HepG2 (cell line): ENCODE data around the gene ZNF155. TPM values are rescaled to one million over a fixed set of nuclear protein-coding genes. Genes with fewer than 3 reads are reported as not detected.
A peak's percentile ranks its signal among the peaks of the same experiment; 100 is the strongest.

Experiments used
- FLYWCH1 ChIP-seq: sonication (generic); formaldehyde crosslinking; IDR thresholded peaks from 2 replicates; pipeline ENCODE4 v1.8.1; 2023; ENCODE audit warnings: mild to moderate bottlenecking, missing genetic modification reagents
- FOXC1 ChIP-seq: sonication (generic); formaldehyde crosslinking; IDR thresholded peaks from 2 replicates; pipeline ENCODE4 v1.8.0; 2022; ENCODE audit warnings: mild to moderate bottlenecking, missing genetic modification reagents, borderline replicate concordance
- FOXP4 ChIP-seq: sonication (generic); formaldehyde crosslinking; IDR thresholded peaks from 2 replicates; pipeline ENCODE4 v1.4.0; 2020; ENCODE audit warnings: missing genetic modification reagents
- GFI1 ChIP-seq: sonication (generic); formaldehyde crosslinking; IDR thresholded peaks from 2 replicates; pipeline ENCODE4 v1.5.0; 2020; ENCODE audit warnings: missing genetic modification reagents, mild to moderate bottlenecking, borderline replicate concordance
- HDAC1 ChIP-seq: sonication (generic); formaldehyde crosslinking; IDR thresholded peaks from 2 replicates; pipeline ENCODE4 v1.5.1; 2020; ENCODE audit warnings: mild to moderate bottlenecking, missing genetic modification reagents
- HOXA3 ChIP-seq: sonication (generic); formaldehyde crosslinking; IDR thresholded peaks from 2 replicates; pipeline ENCODE4 v1.5.0; 2020; ENCODE audit warnings: missing genetic modification reagents
- NFE2L2 ChIP-seq: fragments of 150-350 bp; IDR thresholded peaks from 2 replicates; pipeline ENCODE4 v1.6.1; 2014; ENCODE audit warnings: low read length
- NFKBIZ ChIP-seq: IDR thresholded peaks from 2 replicates; pipeline ENCODE4 v1.6.1; 2018; ENCODE audit warnings: missing genetic modification reagents, missing compliant biosample characterization
- NFYC ChIP-seq: IDR thresholded peaks from 2 replicates; pipeline ENCODE4 v1.6.1; 2016; ENCODE audit warnings: missing genetic modification reagents, missing compliant biosample characterization
- PHF8 ChIP-seq: sonication (generic); formaldehyde crosslinking; IDR thresholded peaks from 2 replicates; pipeline ENCODE4 v1.5.0; 2020; ENCODE audit warnings: missing genetic modification reagents
- PTBP1 ChIP-seq: fragments of 200-400 bp; formaldehyde crosslinking; IDR thresholded peaks from 2 replicates; pipeline ENCODE4 v1.6.1; 2018; ENCODE audit warnings: low read length, low read depth; ENCODE audit not compliant: poor library complexity, severe bottlenecking
- RNF219 ChIP-seq: sonication (generic); formaldehyde crosslinking; IDR thresholded peaks from 2 replicates; pipeline ENCODE4 v1.5.0; 2020; ENCODE audit warnings: mild to moderate bottlenecking, missing genetic modification reagents
- ZBTB7B ChIP-seq: sonication (generic); formaldehyde crosslinking; IDR thresholded peaks from 2 replicates; pipeline ENCODE4 v1.4.0; 2020; ENCODE audit warnings: missing genetic modification reagents
- ZIK1 ChIP-seq: sonication (generic); formaldehyde crosslinking; IDR thresholded peaks from 2 replicates; pipeline ENCODE4 v1.5.0; 2020; ENCODE audit warnings: mild to moderate bottlenecking, low read depth, missing genetic modification reagents, borderline replicate concordance
- ZNF317 ChIP-seq: sonication (generic); formaldehyde crosslinking; IDR thresholded peaks from 2 replicates; pipeline ENCODE4 v1.5.0; 2020; ENCODE audit warnings: mild to moderate bottlenecking, missing genetic modification reagents
- ZNF350 ChIP-seq: sonication (generic); formaldehyde crosslinking; IDR thresholded peaks from 2 replicates; pipeline ENCODE4 v1.4.0; 2020; ENCODE audit warnings: mild to moderate bottlenecking, low read depth, missing genetic modification reagents, borderline replicate concordance
- ZNF484 ChIP-seq: sonication (generic); formaldehyde crosslinking; IDR thresholded peaks from 2 replicates; pipeline ENCODE4 v1.5.1; 2020; ENCODE audit warnings: mild to moderate bottlenecking, low read depth, missing genetic modification reagents, borderline replicate concordance
- ZNF512 ChIP-seq: sonication (generic); formaldehyde crosslinking; IDR thresholded peaks from 2 replicates; pipeline ENCODE4 v1.4.0; 2020; ENCODE audit warnings: mild to moderate bottlenecking, missing genetic modification reagents
- ZNF558 ChIP-seq: sonication (generic); formaldehyde crosslinking; IDR thresholded peaks from 2 replicates; pipeline ENCODE4 v1.9.0; 2022; ENCODE audit warnings: mild to moderate bottlenecking, missing genetic modification reagents, borderline replicate concordance
- ZNF850 ChIP-seq: sonication (generic); formaldehyde crosslinking; conservative IDR thresholded peaks from 2 replicates; pipeline ENCODE4 v1.9.0; 2021; ENCODE audit warnings: mild to moderate bottlenecking, missing genetic modification reagents
- ZXDC ChIP-seq: sonication (generic); formaldehyde crosslinking; IDR thresholded peaks from 2 replicates; pipeline ENCODE4 v1.5.0; 2020; ENCODE audit warnings: mild to moderate bottlenecking, missing genetic modification reagents
- polyA plus RNA-seq, 8 experiments: library from polyadenylated mRNA; depleted of rRNA in 3 of 8; stranded (reverse) in 7 of 8; unstranded in 1 of 8; fragments of >200 nt; fragmentation: Illumina TruSeq in 4 of 8; extraction: Trizol in 4 of 8; gene quantifications; 2 replicates each; pipeline versions ENCODE4 v1.2.1 to v1.2.3, GENCODE V29; 2011 to 2016; ENCODE audit warnings: low read depth in 4 of 8, missing spikeins in 1 of 8, mixed read lengths in 1 of 8; ENCODE audit not compliant: insufficient read depth in 1 of 8
- total RNA-seq, 5 experiments: library from RNA; depleted of rRNA; stranded (reverse); fragments of >200 nt; fragmentation: Illumina TruSeq; extraction: Trizol; gene quantifications; 2 replicates each; pipeline ENCODE4 v1.2.3, GENCODE V29; 2016; ENCODE audit warnings: low read depth in 1 of 5

ZNF155 gene
- total and polyA plus RNA-seq, 2 of the 13 experiments (the other 11 are each of a cell fraction or from before 2014, with no cell fraction given) = 2.5 to 3.6 TPM

- TF ChIP-seq PTBP1 = no peak
- peak; percentile 53; the same call in 1 of the 2 replicates for TF ChIP-seq ZNF350 (CRISPR knock-in tag)
- TF ChIP-seq FOXP4 = peak; percentile 12; the same call in 1 of the 2 replicates
- no peak for TF ChIP-seq ZNF850
- no peak for TF ChIP-seq NFYC (CRISPR knock-in tag)
- TF ChIP-seq NFKBIZ (CRISPR knock-in tag) = peak; percentile 28; the same call in 1 of the 2 replicates
- no peak for TF ChIP-seq FLYWCH1 (CRISPR knock-in tag)
- TF ChIP-seq HOXA3 (CRISPR knock-in tag) = peak; percentile 63
- TF ChIP-seq ZXDC (CRISPR knock-in tag) = 0 out of 2 replicates have a peak, but pooled peaks have one; percentile 36
- no peak for TF ChIP-seq ZIK1 (CRISPR knock-in tag)
- TF ChIP-seq HDAC1 (CRISPR knock-in tag) = peak; percentile 30
- no peak for TF ChIP-seq ZNF512 (CRISPR knock-in tag)
- 0 out of 2 replicates have a peak, but pooled peaks have one; percentile 51 for TF ChIP-seq ZBTB7B (CRISPR knock-in tag)
- TF ChIP-seq ZNF558 (CRISPR knock-in tag) = peak; percentile 70; the same call in 1 of the 2 replicates
- no peak for TF ChIP-seq ZNF317 (CRISPR knock-in tag)
- TF ChIP-seq ZNF484 (CRISPR knock-in tag) = no peak; the same call in 1 of the 2 replicates
- TF ChIP-seq PHF8 = peak; percentile 92
- TF ChIP-seq FOXC1 (CRISPR knock-in tag) = peak; percentile 65; the same call in 1 of the 2 replicates
- no peak for TF ChIP-seq NFE2L2
- TF ChIP-seq RNF219 (CRISPR knock-in tag) = no peak
- TF ChIP-seq GFI1 = 0 out of 2 replicates have a peak, but pooled peaks have one; percentile 35
Observed at GRCh38 chr19:43934985-43935708, 48.8 kb upstream of the ZNF155 start, which contains the start of gene ZNF45 (continued).
